Measurements from ENCODE around the gene FTO.

Gene FTO

GRCh38 chr16:53924331-53925106 is 220.6 kb downstream of the FTO start:
- no peak for TF ChIP-seq GATA3 (IDR thresholded peaks at IDR 0.05; ENCODE audit: low read depth, low read length)
- no peak for TF ChIP-seq GATA2 (IDR thresholded peaks at IDR 0.05; ENCODE audit: low read depth, low read length)

- no peak for TF ChIP-seq GATA2 (IDR thresholded peaks at IDR 0.05; ENCODE audit: low read depth, low read length)
These were observed 221.1 kb downstream of the FTO start for GRCh38 chr16:53925107-53925410.

DNA sequence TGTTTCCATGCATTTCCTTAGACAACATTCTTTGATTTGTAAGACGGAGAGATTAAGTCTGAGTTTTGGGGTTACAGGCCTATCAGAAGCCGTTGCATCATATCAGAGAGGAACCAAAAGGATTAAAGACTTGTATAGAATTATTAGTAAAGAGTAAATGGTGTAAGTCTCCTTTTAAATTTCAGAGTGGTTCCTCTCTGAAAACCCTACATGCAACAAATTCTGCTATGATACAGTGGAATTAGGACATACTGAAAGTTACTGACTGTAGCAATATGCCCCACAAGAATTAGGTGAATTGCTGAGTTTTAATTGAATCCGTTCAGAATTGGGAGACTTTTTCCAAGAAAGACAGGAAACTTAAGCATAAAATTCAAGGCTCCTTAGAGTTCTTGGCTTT is 221.6 kb downstream of the FTO start:
- TF ChIP-seq GATA2 (IDR thresholded peaks at IDR 0.05; ENCODE audit: low read depth, low read length), result no peak
- TF ChIP-seq GATA3 (IDR thresholded peaks at IDR 0.05; ENCODE audit: low read depth, low read length), result no peak

- TF ChIP-seq GATA3 (IDR thresholded peaks at IDR 0.05; ENCODE audit: low read depth, low read length), result no peak
- TF ChIP-seq GATA2 (IDR thresholded peaks at IDR 0.05; ENCODE audit: low read depth, low read length), result no peak
These were observed 222.3 kb downstream of the FTO start for GRCh38 chr16:53926209-53926608.

DNA sequence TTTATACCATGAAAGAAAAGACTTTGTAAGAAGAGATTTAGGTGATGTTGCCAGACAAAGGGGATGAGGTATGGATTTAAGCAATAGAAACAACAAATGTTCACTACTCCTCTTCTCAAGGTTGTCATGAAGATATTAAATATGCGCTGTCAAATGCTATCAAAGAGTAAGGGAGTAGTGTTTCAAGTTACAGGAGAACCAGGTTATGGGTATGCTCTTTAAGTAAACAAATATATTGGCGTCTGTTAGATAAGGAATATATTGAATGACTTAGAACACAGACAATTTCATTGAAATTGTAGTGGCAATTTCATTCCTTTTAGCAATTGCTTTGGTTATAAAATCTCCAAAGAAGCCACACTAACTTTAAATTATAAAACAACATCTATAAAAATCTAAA is 229.0 kb downstream of the FTO start:
- TF ChIP-seq GATA3 (IDR thresholded peaks at IDR 0.05; ENCODE audit: low read depth, low read length), result no peak
- no peak for TF ChIP-seq GATA2 (IDR thresholded peaks at IDR 0.05; ENCODE audit: low read depth, low read length)

DNA sequence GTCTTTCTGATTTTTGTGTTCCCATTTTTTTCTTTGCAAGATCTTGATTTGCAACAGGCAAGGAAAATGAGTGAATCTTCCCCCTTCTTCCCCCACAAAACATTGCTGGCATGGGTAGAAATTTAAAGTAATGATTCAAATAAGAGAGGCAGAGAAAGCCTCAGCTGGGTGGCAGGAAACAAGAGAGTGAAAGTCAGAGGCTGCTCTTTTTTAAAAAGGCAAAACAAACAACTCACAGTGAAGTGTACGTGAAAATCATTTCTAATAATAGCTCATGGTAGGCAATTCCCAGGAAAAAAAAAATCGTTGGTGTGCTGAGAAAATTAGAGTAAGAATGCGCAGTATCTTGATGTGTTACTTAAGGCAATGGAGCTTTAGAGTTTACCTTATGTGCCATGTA is 229.5 kb downstream of the FTO start:
- TF ChIP-seq GATA3 (IDR thresholded peaks at IDR 0.05; ENCODE audit: low read depth, low read length) (no peak), GATA2 (IDR thresholded peaks at IDR 0.05; ENCODE audit: low read depth, low read length) (no peak)

GRCh38 chr16:53936052-53936451 is 232.1 kb downstream of the FTO start:
- TF ChIP-seq GATA3 (IDR thresholded peaks at IDR 0.05; ENCODE audit: low read depth, low read length) (no peak), GATA2 (IDR thresholded peaks at IDR 0.05; ENCODE audit: low read depth, low read length) (no peak)

- TF ChIP-seq GATA2 (IDR thresholded peaks at IDR 0.05; ENCODE audit: low read depth, low read length), result no peak
- TF ChIP-seq GATA3 (IDR thresholded peaks at IDR 0.05; ENCODE audit: low read depth, low read length), result no peak
These were observed 232.6 kb downstream of the FTO start for GRCh38 chr16:53936529-53936928.

GRCh38 chr16:53937161-53937880 is 233.4 kb downstream of the FTO start:
- no peak for TF ChIP-seq GATA2 (IDR thresholded peaks at IDR 0.05; ENCODE audit: low read depth, low read length)
- TF ChIP-seq GATA3 (IDR thresholded peaks at IDR 0.05; ENCODE audit: low read depth, low read length), result no peak

DNA sequence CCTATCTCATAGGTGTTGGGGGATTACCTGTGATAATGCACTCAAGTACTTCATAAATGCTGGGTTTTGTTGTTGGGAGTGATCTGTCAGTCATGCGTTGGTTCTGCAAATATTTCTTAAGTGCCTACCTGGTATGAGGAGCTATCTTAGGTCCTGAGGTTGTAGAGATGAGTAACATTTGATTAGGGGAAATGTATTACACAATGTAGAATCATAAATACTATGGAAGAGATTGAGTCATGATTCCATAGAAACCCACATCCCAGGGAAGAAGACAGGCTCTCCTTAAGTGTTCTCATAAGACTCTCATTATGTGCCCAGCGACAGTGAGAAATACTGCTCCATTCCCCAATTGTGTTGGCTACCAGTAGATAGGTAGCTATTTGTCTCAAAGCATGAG is 240.1 kb downstream of the FTO start:
- TF ChIP-seq GATA2 (IDR thresholded peaks at IDR 0.05; ENCODE audit: low read depth, low read length) (no peak), GATA3 (IDR thresholded peaks at IDR 0.05; ENCODE audit: low read depth, low read length) (no peak)

DNA sequence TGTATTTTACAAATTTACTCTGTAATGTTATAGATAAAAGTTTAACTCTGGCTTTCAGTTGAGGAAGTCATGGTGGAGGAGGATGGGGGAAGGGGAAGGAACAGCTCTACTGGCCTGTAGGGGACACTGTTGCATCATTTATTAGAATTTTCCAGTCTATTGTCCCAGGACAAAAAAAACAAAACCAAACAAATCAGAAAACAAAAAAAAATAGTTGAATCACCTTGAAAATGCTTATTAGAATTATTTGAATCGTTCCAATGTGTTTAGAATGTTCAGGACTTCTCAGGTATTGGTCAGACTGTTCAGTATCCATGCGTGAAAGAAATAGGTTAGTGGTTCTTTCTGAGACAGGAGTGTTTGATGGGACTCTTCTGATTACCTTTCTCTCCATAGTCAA is 242.0 kb downstream of the FTO start:
- TF ChIP-seq GATA2 (IDR thresholded peaks at IDR 0.05; ENCODE audit: low read depth, low read length), result no peak
- no peak for TF ChIP-seq GATA3 (IDR thresholded peaks at IDR 0.05; ENCODE audit: low read depth, low read length)

DNA sequence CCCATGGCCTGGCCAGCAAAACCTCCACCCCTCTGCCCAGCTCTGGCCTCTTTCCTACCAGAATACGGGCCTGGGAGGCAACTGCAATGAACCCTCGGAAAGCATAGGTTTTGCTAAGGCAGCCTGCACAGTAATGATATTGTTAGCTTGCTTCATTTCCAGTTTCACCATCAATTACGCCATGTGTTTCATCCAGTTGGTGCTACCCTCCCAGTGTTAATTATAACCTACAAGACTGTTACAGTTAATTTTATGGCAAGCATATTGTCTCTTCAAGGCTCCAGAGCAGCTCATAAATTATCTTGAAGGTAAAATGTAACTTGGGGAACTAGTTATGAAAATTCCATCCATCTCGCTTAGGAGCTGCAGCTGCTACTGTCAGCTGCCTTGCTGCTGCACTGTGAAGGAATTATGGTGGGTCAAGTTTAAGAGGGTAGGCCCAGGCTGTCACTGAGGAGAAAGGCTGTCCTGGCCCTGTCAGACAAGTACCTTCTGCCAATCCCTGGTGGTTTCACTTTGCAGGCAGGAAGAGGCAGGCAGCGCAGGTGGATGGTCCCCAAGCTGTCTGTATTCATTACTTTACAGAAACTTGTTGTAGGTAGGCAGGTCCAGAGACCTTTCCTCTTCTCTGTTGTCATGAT is 242.9 kb downstream of the FTO start:
- TF ChIP-seq GATA2 (IDR thresholded peaks at IDR 0.05; ENCODE audit: low read depth, low read length), result no peak
- TF ChIP-seq GATA3 (IDR thresholded peaks at IDR 0.05; ENCODE audit: low read depth, low read length), result no peak

GRCh38 chr16:53947642-53948041 is 243.7 kb downstream of the FTO start:
- TF ChIP-seq GATA2 (IDR thresholded peaks at IDR 0.05; ENCODE audit: low read depth, low read length) (no peak), GATA3 (IDR thresholded peaks at IDR 0.05; ENCODE audit: low read depth, low read length) (no peak)

GRCh38 chr16:53948326-53948725 is 244.4 kb downstream of the FTO start:
- TF ChIP-seq GATA3 (IDR thresholded peaks at IDR 0.05; ENCODE audit: low read depth, low read length) (no peak), GATA2 (IDR thresholded peaks at IDR 0.05; ENCODE audit: low read depth, low read length) (no peak)
